Measurements from ENCODE around the gene KCNK7. TPM values are rescaled to one million over a fixed set of nuclear protein-coding genes. Genes with fewer than 3 reads are reported as not detected.
A peak's percentile ranks its signal among the peaks of the same experiment; 100 is the strongest.

Gene KCNK7
- total and polyA plus RNA-seq, 2 experiments from 2014 or later: not detected

DNA sequence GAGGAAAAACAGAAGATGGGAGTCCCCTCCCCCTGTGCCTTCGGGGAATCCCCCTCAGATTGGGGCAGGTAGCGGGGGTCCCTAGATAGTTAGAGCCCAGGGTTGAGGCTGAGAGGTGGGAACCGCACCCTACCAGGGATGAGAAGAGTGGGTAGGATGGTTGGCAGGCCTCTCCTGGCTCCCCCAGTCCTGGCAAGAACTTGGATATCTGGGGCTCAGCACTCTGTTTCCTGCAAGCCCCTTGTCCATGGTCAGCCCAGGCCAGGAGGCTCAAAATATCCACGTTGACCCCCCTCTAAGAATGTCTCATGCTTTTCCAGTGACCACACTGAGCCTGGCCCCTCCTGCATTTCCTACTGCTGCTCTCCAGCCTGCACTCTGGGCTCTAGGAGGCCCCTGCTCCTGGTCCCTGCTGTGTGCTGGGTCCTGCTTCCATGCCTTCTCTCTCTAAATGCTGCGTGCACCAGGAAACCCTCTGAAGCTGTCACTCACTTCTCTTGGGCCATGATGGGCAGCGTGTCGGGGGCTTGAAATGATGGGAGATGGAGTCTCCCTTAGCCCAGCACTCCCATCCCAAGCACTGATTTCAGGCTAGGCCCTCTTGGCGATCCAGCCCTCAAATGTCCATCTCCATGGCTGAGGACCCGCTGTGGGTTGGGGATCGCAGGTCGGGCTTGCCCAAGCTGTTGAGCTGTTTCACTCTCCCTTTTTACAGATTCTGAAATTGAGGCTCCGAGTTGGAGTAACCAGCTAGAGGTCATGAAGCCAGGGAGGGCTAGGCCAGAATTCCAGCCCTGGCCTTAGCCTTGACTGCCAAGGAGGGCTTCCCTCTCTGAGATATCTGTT lies 16.4 kb upstream of the KCNK7 start:
- Histone ChIP-seq H4K20me1 (ENCODE audit: insufficient read depth) (no peaks in the 10 kb centered on the region; the same call in 1 of the 2 replicates), H3K4me2 (ENCODE audit: unreplicated experiment) (peak overlapping the region; percentile 97), H3K9me2 (ENCODE audit: insufficient read depth) (no peaks in the 10 kb centered on the region), H3K36me3 (ENCODE audit: low read depth) (no peaks in the 10 kb centered on the region), H3K9me3 (ENCODE audit: low read depth) (no peaks in the 10 kb centered on the region), H3K4me3 (peak overlapping the region; percentile 85), H3K79me2 (ENCODE audit: insufficient read depth) (peaks cover 77% of the 10 kb centered on the region), H3K4me1 (ENCODE audit: insufficient read depth) (peaks cover 29% of the 10 kb centered on the region), H3F3A (ENCODE audit: insufficient read depth) (peaks cover 5% of the 10 kb centered on the region; the same call in 1 of the 2 replicates), H2AFZ (no peak overlapping the region), H3K27me3 (replicated peaks; ENCODE audit: insufficient read depth) (no peaks in the 10 kb centered on the region), H3K27ac (no peak overlapping the region), H3K9ac (peak overlapping the region; percentile 33)
- peak; percentile 33 for DNase-seq
- 70 to 76% methylated on average over 9 to 12 of the region's 12 CpGs for WGBS, 2 experiments (ENCODE audit: low coverage in 1 of 2, low lambda C conversion rate in 2 of 2, missing lambda C conversion rate in 2 of 2)
- in situ Hi-C loops (cut with MboI): no loop called here
- TF ChIP-seq EZH2phosphoT487 (IDR thresholded peaks at IDR 0.05; ENCODE audit: insufficient read depth, low read depth) (no peak), EZH2 (IDR thresholded peaks at IDR 0.05; ENCODE audit: insufficient read depth, poor library complexity, severe bottlenecking) (no peak)

DNA sequence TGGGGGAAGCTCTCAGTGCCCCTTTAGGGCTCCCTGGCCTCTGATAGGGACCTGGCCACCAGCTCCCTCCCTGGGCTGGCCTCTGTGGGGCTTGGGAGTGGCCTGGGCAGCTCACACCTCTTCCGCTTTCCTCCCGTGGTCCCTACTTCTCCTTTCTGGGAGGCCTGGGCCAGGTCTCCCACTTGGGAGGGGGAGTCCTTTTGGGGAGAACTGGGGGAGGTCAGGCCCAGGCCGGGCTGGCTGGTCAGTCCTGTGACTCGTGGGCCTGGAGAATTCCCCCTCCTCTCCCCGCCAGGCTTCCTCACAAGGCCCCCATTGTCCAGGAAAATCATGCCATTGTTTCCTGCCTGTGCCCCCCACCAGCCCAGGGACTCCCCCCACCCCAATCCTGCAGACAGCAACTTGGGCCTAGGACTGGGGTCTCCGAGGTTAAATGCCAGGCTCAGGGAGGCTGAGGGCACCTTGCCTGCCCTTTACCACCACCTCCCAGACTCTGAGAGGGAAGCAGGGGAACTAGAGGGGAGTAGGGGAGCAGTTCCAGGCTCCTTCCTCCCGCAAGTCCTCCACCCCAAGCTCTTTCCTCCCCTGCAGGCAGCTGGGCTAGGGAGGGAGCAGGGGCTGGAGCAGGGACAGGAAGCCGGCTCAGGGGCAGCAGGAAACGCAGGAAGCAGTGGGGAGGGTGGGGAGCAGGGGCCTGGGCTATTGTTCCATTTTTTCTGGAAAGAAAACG lies 15.6 kb upstream of the KCNK7 start:
- Histone ChIP-seq H2AFZ (no peak overlapping the region), H3K4me1 (ENCODE audit: insufficient read depth) (peaks cover 23% of the 10 kb centered on the region), H3K79me2 (ENCODE audit: insufficient read depth) (peaks cover 69% of the 10 kb centered on the region), H3K27me3 (replicated peaks; ENCODE audit: insufficient read depth) (no peaks in the 10 kb centered on the region), H3K27ac (no peak overlapping the region), H3K4me2 (ENCODE audit: unreplicated experiment) (peak overlapping the region; percentile 97), H4K20me1 (ENCODE audit: insufficient read depth) (no peaks in the 10 kb centered on the region; the same call in 1 of the 2 replicates), H3K4me3 (no peak overlapping the region), H3K9me3 (ENCODE audit: low read depth) (no peaks in the 10 kb centered on the region), H3K9ac (peak overlapping the region; percentile 33; the same call in 1 of the 2 replicates), H3F3A (ENCODE audit: insufficient read depth) (peaks cover 5% of the 10 kb centered on the region; the same call in 1 of the 2 replicates), H3K36me3 (ENCODE audit: low read depth) (no peaks in the 10 kb centered on the region), H3K9me2 (ENCODE audit: insufficient read depth) (no peaks in the 10 kb centered on the region)
- 60 to 66% methylated on average over 6 to 10 of the region's 10 CpGs for WGBS, 2 experiments (ENCODE audit: low coverage in 1 of 2, low lambda C conversion rate in 2 of 2, missing lambda C conversion rate in 2 of 2)
- in situ Hi-C loops (cut with MboI): no loop called here
- no peak for TF ChIP-seq EZH2 (IDR thresholded peaks at IDR 0.05; ENCODE audit: insufficient read depth, poor library complexity, severe bottlenecking)
- no peak for TF ChIP-seq EZH2phosphoT487 (IDR thresholded peaks at IDR 0.05; ENCODE audit: insufficient read depth, low read depth)
- DNase-seq: no peak

DNA sequence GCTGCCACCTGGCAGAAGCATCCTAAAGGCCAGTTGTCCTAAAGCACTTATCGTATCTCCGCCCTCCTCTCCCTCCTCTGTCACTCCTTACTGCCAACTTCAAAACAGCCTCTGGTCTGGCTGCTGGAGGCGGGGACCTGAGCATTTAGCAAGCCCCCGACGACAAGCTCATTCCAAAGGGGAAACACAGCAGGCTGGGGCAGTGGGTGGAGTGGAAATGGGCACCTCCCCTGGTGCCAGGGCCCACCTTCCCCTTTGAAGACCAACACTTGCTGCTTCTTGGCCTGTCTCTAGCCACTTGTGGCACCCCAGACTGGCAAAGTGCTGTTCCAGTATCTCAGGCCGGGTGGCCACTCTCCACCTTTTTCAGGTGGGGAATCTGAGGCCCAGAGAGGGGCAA lies 14.8 kb upstream of the KCNK7 start:
- whole genome bisulfite sequencing, 2 experiments (ENCODE audit: low coverage in 1 of 2, low lambda C conversion rate in 2 of 2, missing lambda C conversion rate in 2 of 2): 54 to 62% methylated on average over 6 of the region's 6 CpGs
- H3K4me2 ChIP-seq (ENCODE audit: unreplicated experiment): no peak overlapping the region

DNA sequence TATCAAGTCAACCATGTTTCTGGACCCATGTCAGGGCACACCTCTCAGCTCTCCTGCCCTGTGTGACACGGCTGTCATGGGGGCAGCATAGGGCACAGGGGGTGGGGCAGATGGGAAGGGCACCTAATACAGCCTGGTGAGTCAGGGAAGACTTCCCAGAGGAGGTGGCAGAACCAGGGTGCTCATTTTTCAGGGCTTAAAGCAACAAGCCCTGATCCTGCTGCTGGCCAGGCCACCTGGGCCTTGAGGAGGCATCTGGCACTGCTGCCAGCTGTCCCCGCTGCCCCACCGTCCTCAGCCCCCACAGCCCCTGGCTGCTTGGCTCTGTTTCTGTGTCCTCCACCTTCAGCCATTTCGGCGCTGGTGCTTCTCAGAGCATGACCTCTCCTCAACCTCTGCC lies 14.1 kb upstream of the KCNK7 start:
- no peak overlapping the region for H3K4me2 ChIP-seq (ENCODE audit: unreplicated experiment)
- TF ChIP-seq EZH2phosphoT487 (IDR thresholded peaks at IDR 0.05; ENCODE audit: insufficient read depth, low read depth): no peak
- TF ChIP-seq EZH2 (IDR thresholded peaks at IDR 0.05; ENCODE audit: insufficient read depth, poor library complexity, severe bottlenecking): no peak

More for the DNA sequence above, 14.8 kb upstream of the KCNK7 start:
- no peak for DNase-seq
- Histone ChIP-seq H4K20me1 (ENCODE audit: insufficient read depth) (no peaks in the 10 kb centered on the region; the same call in 1 of the 2 replicates), H3K9ac (no peak overlapping the region), H3K9me2 (ENCODE audit: insufficient read depth) (no peaks in the 10 kb centered on the region), H3K4me3 (no peak overlapping the region), H3K9me3 (ENCODE audit: low read depth) (no peaks in the 10 kb centered on the region), H3K27ac (no peak overlapping the region), H2AFZ (no peak overlapping the region), H3F3A (ENCODE audit: insufficient read depth) (peaks cover 5% of the 10 kb centered on the region; the same call in 1 of the 2 replicates), H3K27me3 (replicated peaks; ENCODE audit: insufficient read depth) (no peaks in the 10 kb centered on the region), H3K79me2 (ENCODE audit: insufficient read depth) (peaks cover 63% of the 10 kb centered on the region), H3K36me3 (ENCODE audit: low read depth) (no peaks in the 10 kb centered on the region; the same call in 1 of the 2 replicates), H3K4me1 (ENCODE audit: insufficient read depth) (peaks cover 23% of the 10 kb centered on the region)
- in situ Hi-C loops (cut with MboI): no loop called here
- TF ChIP-seq EZH2phosphoT487 (IDR thresholded peaks at IDR 0.05; ENCODE audit: insufficient read depth, low read depth): no peak
- no peak for TF ChIP-seq EZH2 (IDR thresholded peaks at IDR 0.05; ENCODE audit: insufficient read depth, poor library complexity, severe bottlenecking)

More for the DNA sequence above, 14.1 kb upstream of the KCNK7 start:
- no peak overlapping the region for H3K9ac ChIP-seq
- peaks cover 5% of the 10 kb centered on the region; the same call in 1 of the 2 replicates for H3F3A ChIP-seq (ENCODE audit: insufficient read depth)
- no peaks in the 10 kb centered on the region; the same call in 1 of the 2 replicates for H4K20me1 ChIP-seq (ENCODE audit: insufficient read depth)
- H3K9me3 ChIP-seq (ENCODE audit: low read depth): no peaks in the 10 kb centered on the region
- peaks cover 2% of the 10 kb centered on the region; the same call in 1 of the 2 replicates for H3K36me3 ChIP-seq (ENCODE audit: low read depth)
- H3K27me3 ChIP-seq (replicated peaks; ENCODE audit: insufficient read depth): no peaks in the 10 kb centered on the region
- peaks cover 60% of the 10 kb centered on the region for H3K79me2 ChIP-seq (ENCODE audit: insufficient read depth)
- H3K27ac ChIP-seq: no peak overlapping the region
- no peak overlapping the region for H2AFZ ChIP-seq
- H3K4me3 ChIP-seq: no peak overlapping the region
- no peak for DNase-seq
- in situ Hi-C loops (cut with MboI): no loop called here
- no peaks in the 10 kb centered on the region for H3K9me2 ChIP-seq (ENCODE audit: insufficient read depth)
- 85 to 86% methylated on average over 5 of the region's 5 CpGs for WGBS, 2 experiments (ENCODE audit: low coverage in 1 of 2, low lambda C conversion rate in 2 of 2, missing lambda C conversion rate in 2 of 2)
- peaks cover 23% of the 10 kb centered on the region for H3K4me1 ChIP-seq (ENCODE audit: insufficient read depth)

Data from GM23248 (cell line).